RKO (cell line): Measurements from ENCODE around the gene HGS.
"Not testable (repeated sequence)": the region's sequence is repeated elsewhere in the genome, so short reads cannot be mapped to it uniquely, and the experiment has no call there.

ENCODE experiments used
- DNase-seq: peaks from one replicate; pipeline ENCODE4 v3.0.0-alpha.2; 2016; ENCODE audit warnings: low spot score

The HGS gene

GRCh38 chr17:81719410-81720266, 35.8 kb downstream of the HGS start:
- DNase-seq = no peak

- DNase-seq = no peak
Measured at GRCh38 chr17:81720267-81721071, 36.7 kb downstream of the HGS start.

- DNase-seq = peak; percentile 66
Measured at GRCh38 chr17:81722184-81723120, 38.6 kb downstream of the HGS start.

GRCh38 chr17:81723651-81724209, 39.9 kb downstream of the HGS start:
- no peak for DNase-seq

GRCh38 chr17:81725439-81725838, 41.6 kb downstream of the HGS start:
- no peak for DNase-seq

- no peak for DNase-seq
Measured at GRCh38 chr17:81726004-81726403, 42.2 kb downstream of the HGS start.

- no peak for DNase-seq
Measured at GRCh38 chr17:81727324-81728031, 43.7 kb downstream of the HGS start.

- peak; percentile 76 for DNase-seq
Measured at GRCh38 chr17:81733507-81734404, 49.9 kb downstream of the HGS start.

- DNase-seq = no peak
Measured at GRCh38 chr17:81734405-81735263, 50.8 kb downstream of the HGS start.

- no peak for DNase-seq
Measured at GRCh38 chr17:81735264-81736102, 51.7 kb downstream of the HGS start.

GRCh38 chr17:81737947-81738800, 54.4 kb downstream of the HGS start:
- DNase-seq = no peak

- DNase-seq = no peak
Measured at GRCh38 chr17:81738801-81739393, 55.1 kb downstream of the HGS start.

- DNase-seq = not testable (repeated sequence)
Measured at GRCh38 chr17:81739593-81739992, 55.8 kb downstream of the HGS start.

- DNase-seq = no peak
Measured at GRCh38 chr17:81740395-81740961, 56.7 kb downstream of the HGS start.

GRCh38 chr17:81741049-81741593, 57.3 kb downstream of the HGS start:
- DNase-seq = no peak
